ACC112 (cell line): ENCODE data around the gene FAM200C.

Source experiments
- H2AFZ ChIP-seq: fragments of 200-600 bp; sonication (generic); one replicate; pipeline ENCODE4 v1.6.0; 2017; ENCODE audit warnings: antibody characterized with exemption, low read length; ENCODE audit not compliant: unreplicated experiment
- H3K27ac ChIP-seq: fragments of 200-600 bp; sonication (generic); 2 replicates; pipeline ENCODE4 v1.5.1; 2014; ENCODE audit warnings: low read depth, mild to moderate bottlenecking, antibody characterized with exemption, low read length, moderate library complexity
- H3K27me3 ChIP-seq: fragments of 200-600 bp; sonication (generic); 2 replicates; pipeline ENCODE4 v1.6.1; 2014; ENCODE audit warnings: mild to moderate bottlenecking, antibody characterized with exemption, low read length, moderate library complexity, mixed read lengths; ENCODE audit not compliant: insufficient read depth
- H3K36me3 ChIP-seq: fragments of 200-600 bp; sonication (generic); 2 replicates; pipeline ENCODE4 v1.6.1; 2016; ENCODE audit warnings: mild to moderate bottlenecking, antibody characterized with exemption, low read length, moderate library complexity, mixed read lengths; ENCODE audit not compliant: insufficient read depth
- H3K4me1 ChIP-seq: fragments of 200-600 bp; sonication (generic); one replicate; pipeline ENCODE4 v1.6.1; 2016; ENCODE audit warnings: low read length, mixed read lengths; ENCODE audit not compliant: insufficient read depth, unreplicated experiment, control insufficient read depth
- H3K4me3 ChIP-seq: fragments of 200-600 bp; sonication (generic); 2 replicates; pipeline ENCODE4 v1.5.1; 2014; ENCODE audit warnings: mild to moderate bottlenecking, low read depth, low read length
- H3K79me2 ChIP-seq: fragments of 200-600 bp; sonication (generic); one replicate; pipeline ENCODE4 v1.6.0; 2016; ENCODE audit warnings: low read length; ENCODE audit not compliant: control insufficient read depth, unreplicated experiment, insufficient read depth

Gene FAM200C

GRCh38 chr5:160399402-160400353 lies at the start of gene FAM200C:
Gene FAM200C (minus strand): TSS chr5:160400054. CDS start chr5:160395490, 4,564 bp downstream.
- peak within 1 kb of the TSS; percentile 80 for H3K27ac ChIP-seq
- H2AFZ ChIP-seq, result peak within 1 kb of the TSS; percentile 83
- peaks cover 5% of the 10 kb centered on the region for H3K36me3 ChIP-seq

GRCh38 chr5:160449458-160449857 lies 49.6 kb upstream of the FAM200C start:
- no peak overlapping the region for H2AFZ ChIP-seq
- no peak overlapping the region for H3K4me3 ChIP-seq
- H3K4me1 ChIP-seq, result no peaks in the 10 kb centered on the region
- no peaks in the 10 kb centered on the region for H3K36me3 ChIP-seq
- no peaks in the 10 kb centered on the region for H3K79me2 ChIP-seq
- peaks cover 26% of the 10 kb centered on the region for H3K27me3 ChIP-seq
- no peak overlapping the region for H3K27ac ChIP-seq

More at GRCh38 chr5:160399402-160400353, at the start of gene FAM200C:
- Histone ChIP-seq H3K4me3 (peak within 1 kb of the TSS; percentile 83), H3K4me1 (peaks cover 3% of the 10 kb centered on the region), H3K27me3 (no peaks in the 10 kb centered on the region), H3K79me2 (peaks cover 36% of the 10 kb centered on the region)

- no peaks in the 10 kb centered on the region for H3K79me2 ChIP-seq
- H3K27ac ChIP-seq, result no peak overlapping the region
- H3K4me3 ChIP-seq, result no peak overlapping the region
- H3K4me1 ChIP-seq, result no peaks in the 10 kb centered on the region
- H2AFZ ChIP-seq, result no peak overlapping the region
- no peaks in the 10 kb centered on the region for H3K36me3 ChIP-seq
- peaks cover 23% of the 10 kb centered on the region for H3K27me3 ChIP-seq
Observed at GRCh38 chr5:160448886-160449285, 49.0 kb upstream of the FAM200C start.

GRCh38 chr5:160445751-160446150 lies 45.9 kb upstream of the FAM200C start:
- Histone ChIP-seq H3K4me3 (no peak overlapping the region), H3K79me2 (no peaks in the 10 kb centered on the region), H3K4me1 (no peaks in the 10 kb centered on the region), H3K27me3 (peaks cover 19% of the 10 kb centered on the region), H3K36me3 (no peaks in the 10 kb centered on the region), H2AFZ (no peak overlapping the region), H3K27ac (no peak overlapping the region)

GRCh38 chr5:160445132-160445531 lies 45.3 kb upstream of the FAM200C start:
- peaks cover 16% of the 10 kb centered on the region for H3K27me3 ChIP-seq
- H3K36me3 ChIP-seq, result no peaks in the 10 kb centered on the region
- H3K4me1 ChIP-seq, result no peaks in the 10 kb centered on the region
- H2AFZ ChIP-seq, result no peak overlapping the region
- H3K4me3 ChIP-seq, result no peak overlapping the region
- H3K27ac ChIP-seq, result no peak overlapping the region
- H3K79me2 ChIP-seq, result no peaks in the 10 kb centered on the region

- Histone ChIP-seq H3K27me3 (peaks cover 14% of the 10 kb centered on the region), H3K27ac (no peak overlapping the region), H3K36me3 (no peaks in the 10 kb centered on the region), H3K79me2 (no peaks in the 10 kb centered on the region), H3K4me1 (no peaks in the 10 kb centered on the region), H2AFZ (no peak overlapping the region), H3K4me3 (no peak overlapping the region)
Observed at GRCh38 chr5:160444407-160444806, 44.6 kb upstream of the FAM200C start.

- Histone ChIP-seq H3K4me3 (no peak overlapping the region), H2AFZ (no peak overlapping the region), H3K79me2 (no peaks in the 10 kb centered on the region), H3K4me1 (peaks cover 5% of the 10 kb centered on the region), H3K27ac (no peak overlapping the region), H3K27me3 (peaks cover 14% of the 10 kb centered on the region), H3K36me3 (no peaks in the 10 kb centered on the region)
Observed at GRCh38 chr5:160442824-160443431, 43.1 kb upstream of the FAM200C start.

- H3K79me2 ChIP-seq, result no peaks in the 10 kb centered on the region
Observed at GRCh38 chr5:160441311-160441781, 41.5 kb upstream of the FAM200C start.

GRCh38 chr5:160439205-160439600 lies 39.3 kb upstream of the FAM200C start:
- Histone ChIP-seq H3K27ac (no peak overlapping the region), H3K4me1 (peaks cover 5% of the 10 kb centered on the region), H3K27me3 (peaks cover 13% of the 10 kb centered on the region), H3K79me2 (no peaks in the 10 kb centered on the region), H2AFZ (peak overlapping the region; percentile 100), H3K4me3 (peak overlapping the region; percentile 85), H3K36me3 (no peaks in the 10 kb centered on the region)

More at GRCh38 chr5:160441311-160441781, 41.5 kb upstream of the FAM200C start:
- no peaks in the 10 kb centered on the region for H3K36me3 ChIP-seq
- H2AFZ ChIP-seq, result no peak overlapping the region
- no peak overlapping the region for H3K27ac ChIP-seq
- no peak overlapping the region for H3K4me3 ChIP-seq
- peaks cover 5% of the 10 kb centered on the region for H3K4me1 ChIP-seq
- peaks cover 21% of the 10 kb centered on the region for H3K27me3 ChIP-seq

- Histone ChIP-seq H3K4me3 (peak overlapping the region; percentile 85), H3K27me3 (peaks cover 8% of the 10 kb centered on the region), H3K4me1 (peaks cover 5% of the 10 kb centered on the region), H3K27ac (no peak overlapping the region), H3K79me2 (no peaks in the 10 kb centered on the region), H3K36me3 (no peaks in the 10 kb centered on the region), H2AFZ (peak overlapping the region; percentile 100)
Observed at GRCh38 chr5:160438316-160439204, 38.7 kb upstream of the FAM200C start.
